Epithelial cell of proximal tubule (primary cell): ENCODE results near the gene PPP3CA. TPM values are rescaled to one million over a fixed set of nuclear protein-coding genes. Genes with fewer than 3 reads are reported as not detected.
"Not testable (repeated sequence)": the region's sequence is repeated elsewhere in the genome, so short reads cannot be mapped to it uniquely, and the experiment has no call there.

Source experiments
- DNase-seq: peaks from one replicate; pipeline ENCODE4 v3.0.0-alpha.2; 2011; ENCODE audit warnings: low read depth
- H3K4me3 ChIP-seq: 2 replicates; pipeline ENCODE4 v1.5.1; 2011; ENCODE audit warnings: low read depth, mild to moderate bottlenecking, low read length
- total RNA-seq: library from RNA; depleted of rRNA; stranded (reverse); fragments of >200 nt; gene quantifications from 2 replicates; pipeline ENCODE4 v1.2.3, GENCODE V29; 2015
- TF ChIP-seq, protein P1 (sequence below): conservative IDR thresholded peaks from 2 replicates; pipeline ENCODE4 v1.5.1; 2012; ENCODE audit warnings: low read depth, mild to moderate bottlenecking, low read length

Gene PPP3CA
- total RNA-seq, 1 donor from 2014 or later = 16.5 TPM

GRCh38 chr4:101187841-101188240 lies 159.5 kb downstream of the PPP3CA start:
- TF ChIP-seq, protein P1, sequence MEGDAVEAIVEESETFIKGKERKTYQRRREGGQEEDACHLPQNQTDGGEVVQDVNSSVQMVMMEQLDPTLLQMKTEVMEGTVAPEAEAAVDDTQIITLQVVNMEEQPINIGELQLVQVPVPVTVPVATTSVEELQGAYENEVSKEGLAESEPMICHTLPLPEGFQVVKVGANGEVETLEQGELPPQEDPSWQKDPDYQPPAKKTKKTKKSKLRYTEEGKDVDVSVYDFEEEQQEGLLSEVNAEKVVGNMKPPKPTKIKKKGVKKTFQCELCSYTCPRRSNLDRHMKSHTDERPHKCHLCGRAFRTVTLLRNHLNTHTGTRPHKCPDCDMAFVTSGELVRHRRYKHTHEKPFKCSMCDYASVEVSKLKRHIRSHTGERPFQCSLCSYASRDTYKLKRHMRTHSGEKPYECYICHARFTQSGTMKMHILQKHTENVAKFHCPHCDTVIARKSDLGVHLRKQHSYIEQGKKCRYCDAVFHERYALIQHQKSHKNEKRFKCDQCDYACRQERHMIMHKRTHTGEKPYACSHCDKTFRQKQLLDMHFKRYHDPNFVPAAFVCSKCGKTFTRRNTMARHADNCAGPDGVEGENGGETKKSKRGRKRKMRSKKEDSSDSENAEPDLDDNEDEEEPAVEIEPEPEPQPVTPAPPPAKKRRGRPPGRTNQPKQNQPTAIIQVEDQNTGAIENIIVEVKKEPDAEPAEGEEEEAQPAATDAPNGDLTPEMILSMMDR = peak; percentile 43
- no peak overlapping the region for H3K4me3 ChIP-seq
- DNase-seq = no peak

DNA sequence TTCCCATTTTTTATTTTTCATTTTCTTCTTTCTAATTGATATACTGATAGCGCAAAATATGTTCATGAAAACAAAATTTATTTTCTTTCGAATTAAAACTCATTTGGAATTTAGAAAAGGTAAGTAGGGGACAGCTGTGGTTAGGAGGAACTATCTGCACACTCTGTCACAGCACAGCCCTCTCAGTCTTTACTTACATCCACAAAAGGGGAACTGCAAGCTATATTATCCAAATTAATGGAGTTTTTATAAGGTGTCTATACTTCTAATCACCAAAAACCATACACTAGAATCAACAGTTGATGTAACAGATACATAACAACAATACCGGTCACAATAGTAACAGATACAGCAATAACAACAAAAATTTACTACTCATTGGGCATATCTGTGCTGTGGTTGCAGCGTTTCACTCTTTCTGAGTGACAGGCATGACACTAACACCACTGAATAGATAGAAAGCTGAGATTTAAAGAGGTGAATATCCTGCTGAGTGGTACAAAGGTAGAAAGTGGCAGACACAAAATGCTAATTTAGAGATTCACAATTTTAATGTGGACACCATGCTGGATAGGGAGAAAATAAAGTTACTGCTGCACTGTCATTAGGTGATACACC lies 160.7 kb downstream of the PPP3CA start:
- H3K4me3 ChIP-seq = no peak overlapping the region
- no peak for DNase-seq
- TF ChIP-seq, protein P1 = no peak

DNA sequence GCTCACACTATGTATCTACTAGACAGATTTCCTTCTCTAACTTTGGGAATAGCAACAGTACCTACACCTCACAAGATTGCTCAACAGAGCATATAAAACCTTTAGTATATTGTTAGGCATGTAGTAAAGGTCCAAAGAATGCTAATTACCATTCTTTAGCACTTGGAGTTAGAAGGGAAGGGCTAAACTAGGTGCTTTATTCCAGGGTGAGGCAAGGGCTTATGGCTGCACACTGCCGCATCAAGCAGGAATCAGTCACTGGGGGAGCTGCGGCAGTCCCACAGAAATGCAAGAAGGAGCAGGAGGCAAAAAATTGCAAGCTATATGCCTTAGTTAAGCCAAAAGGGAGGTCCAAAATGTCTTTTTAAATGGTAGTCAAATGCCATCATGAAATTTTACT lies 162.7 kb downstream of the PPP3CA start:
- H3K4me3 ChIP-seq = no peak overlapping the region
- no peak for DNase-seq
- TF ChIP-seq, protein P1 = no peak

- DNase-seq = no peak
- H3K4me3 ChIP-seq = no peak overlapping the region
- TF ChIP-seq, protein P1 = no peak
Observed at GRCh38 chr4:101183666-101184373, 163.5 kb downstream of the PPP3CA start.

- DNase-seq = no peak
- H3K4me3 ChIP-seq = no peak overlapping the region
- TF ChIP-seq, protein P1 = no peak
Observed at GRCh38 chr4:101183221-101183620, 164.1 kb downstream of the PPP3CA start.

DNA sequence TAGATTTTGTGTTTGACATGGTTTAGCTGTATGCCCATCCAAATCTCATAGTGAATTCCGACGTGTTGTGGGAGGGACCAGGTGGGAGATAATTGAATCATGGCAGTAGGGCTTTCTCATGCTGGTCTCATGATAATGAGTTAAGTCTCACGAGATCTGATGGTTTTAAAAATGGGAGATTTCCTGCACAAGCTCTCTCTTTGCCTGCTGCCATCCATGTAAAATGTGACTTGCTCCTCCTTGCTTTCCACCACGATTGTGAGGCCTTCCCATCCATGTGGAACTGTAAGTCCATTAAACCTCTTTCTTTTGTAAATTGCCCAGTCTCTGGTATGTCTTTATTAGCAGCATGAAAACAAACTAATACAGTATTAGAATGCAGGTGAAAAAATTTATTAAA lies 164.6 kb downstream of the PPP3CA start:
- H3K4me3 ChIP-seq, DNase-seq: not testable (repeated sequence)

DNA sequence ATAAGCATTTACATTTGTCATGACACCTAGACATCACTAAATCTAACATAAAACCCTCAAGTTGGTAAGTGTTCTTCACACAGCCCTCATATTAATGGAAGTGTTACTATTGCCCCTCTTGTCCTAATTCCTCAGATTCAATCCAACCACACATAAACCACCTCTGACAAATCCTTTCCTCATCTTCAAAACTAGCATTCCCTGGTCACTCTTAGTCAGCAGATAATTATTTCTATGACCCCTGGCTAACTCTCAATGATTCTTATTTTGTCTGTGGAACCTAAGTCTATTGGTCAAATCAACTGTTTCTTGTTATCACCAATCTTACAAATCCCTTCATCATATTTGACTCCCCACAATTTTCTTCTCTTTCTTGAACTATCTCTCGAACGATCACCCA lies 168.6 kb downstream of the PPP3CA start:
- TF ChIP-seq, protein P1 = no peak
- H3K4me3 ChIP-seq = no peak overlapping the region
- no peak for DNase-seq
